Endothelial cell of umbilical vein (primary cell): ENCODE measurements around the gene KRT76. TPM values are rescaled to one million over a fixed set of nuclear protein-coding genes. Genes with fewer than 3 reads are reported as not detected.

ENCODE experiments used
- BruUV-seq: library from RNA; stranded (reverse); fragments of 400-500 nt; replicated peaks from 2 replicates; lab custom pipeline; 2021; lab: Mats Ljungman, UMichigan
- CTCF ChIA-PET: fragments of 300-600, 350-600 bp; sonication (Branson Sonifier 250); formaldehyde crosslinking; loops from one replicate; lab custom pipeline; 2021; ENCODE audit warnings: antibody characterized with exemption, inconsistent platforms; lab: Charles Lee
- POLR2A ChIA-PET: fragments of 300-600, 350-600 bp; sonication (Branson Sonifier 250); formaldehyde crosslinking; loops from one replicate; lab custom pipeline; 2021; ENCODE audit warnings: antibody characterized with exemption, inconsistent platforms; lab: Charles Lee
- DNase-seq: peaks from one replicate; pipeline ENCODE4 v3.0.0-alpha.2; 2011; ENCODE audit warnings: low read depth, low spot score
- FAIRE-seq: peaks from 2 replicates; lab custom pipeline; 2011; peaks lifted over from hg19 to GRCh38; lab: Jason Lieb, UNC
- H2AFZ ChIP-seq: 2 replicates; pipeline ENCODE4 v1.6.0; 2012; ENCODE audit warnings: low read depth, low read length, control low read depth, inconsistent platforms
- H3K27ac ChIP-seq: 2 replicates; pipeline ENCODE4 v1.5.1; 2011; ENCODE audit warnings: low read depth, mild to moderate bottlenecking, control low read depth, low read length, moderate library complexity; ENCODE audit not compliant: insufficient read depth
- H3K27me3 ChIP-seq, 2 experiments: 2 replicates each; pipeline versions ENCODE4 v1.6.0 to v1.6.1; 2011; ENCODE audit warnings: low read length in 2 of 2, mixed read lengths in 1 of 2; ENCODE audit not compliant: control insufficient read depth in 2 of 2, insufficient read depth in 2 of 2
- H3K36me3 ChIP-seq, 2 experiments: 2 replicates in 1 of 2; 3 replicates in 1 of 2; pipeline ENCODE4 v1.5.1; 2011; ENCODE audit warnings: low read length in 2 of 2, mild to moderate bottlenecking in 1 of 2, moderate library complexity in 1 of 2; ENCODE audit not compliant: control insufficient read depth in 2 of 2, insufficient read depth in 2 of 2; ENCODE audit errors: extremely low read depth in 1 of 2
- H3K4me1 ChIP-seq: 3 replicates; pipeline ENCODE4 v1.5.1; 2011; ENCODE audit warnings: mild to moderate bottlenecking, low read length; ENCODE audit not compliant: control insufficient read depth, insufficient read depth; ENCODE audit errors: extremely low read depth
- H3K4me2 ChIP-seq: 2 replicates; pipeline ENCODE4 v1.6.1; 2011; ENCODE audit warnings: low read length, control low read depth, mixed read lengths; ENCODE audit not compliant: insufficient read depth
- H3K4me3 ChIP-seq, 3 experiments: fragments of 200-600 bp in 1 of 3; sonication (generic), shearing (Covaris generic) in 1 of 3; replicated peaks in 1 of 3; 2 replicates each; pipeline ENCODE4 v1.5.1; 2011 to 2016; ENCODE audit warnings: control low read depth in 3 of 3, low read length in 3 of 3, mild to moderate bottlenecking in 2 of 3, inconsistent platforms in 1 of 3, low read depth in 1 of 3, moderate library complexity in 1 of 3; ENCODE audit not compliant: insufficient read depth in 1 of 3
- H3K79me2 ChIP-seq: 2 replicates; pipeline ENCODE4 v1.6.0; 2012; ENCODE audit warnings: low read length, inconsistent platforms; ENCODE audit not compliant: control insufficient read depth, insufficient read depth
- H3K9ac ChIP-seq: replicated peaks from 2 replicates; pipeline ENCODE3; 2011; ENCODE audit warnings: low read length, control low read depth; ENCODE audit not compliant: insufficient read depth; ENCODE audit errors: extremely low read depth
- H3K9me1 ChIP-seq: replicated peaks from 3 replicates; pipeline ENCODE4 v1.6.0; 2011; ENCODE audit warnings: mild to moderate bottlenecking, low read length; ENCODE audit not compliant: control insufficient read depth, insufficient read depth; ENCODE audit errors: extremely low read depth
- H3K9me3 ChIP-seq: replicated peaks from 2 replicates; pipeline ENCODE4 v1.5.1; 2012; ENCODE audit warnings: low read length, inconsistent platforms; ENCODE audit not compliant: control insufficient read depth, insufficient read depth
- H4K20me1 ChIP-seq: replicated peaks from 2 replicates; pipeline ENCODE3; 2011; ENCODE audit warnings: mild to moderate bottlenecking, low read length; ENCODE audit not compliant: control insufficient read depth, insufficient read depth; ENCODE audit errors: extremely low read depth
- CTCF ChIP-seq, 2 donors: IDR thresholded peaks; 1 replicate in 1 of 2; 2 replicates in 1 of 2; pipeline ENCODE4 v1.5.1; 2011; ENCODE audit warnings: low read length in 2 of 2, mild to moderate bottlenecking in 2 of 2, moderate library complexity in 2 of 2, control low read depth in 1 of 2, inconsistent platforms in 1 of 2, low read depth in 1 of 2; ENCODE audit not compliant: insufficient read depth in 1 of 2; ENCODE audit errors: extremely low read depth in 1 of 2
- EZH2 ChIP-seq: IDR thresholded peaks from 2 replicates; pipeline ENCODE4 v1.6.1; 2012; ENCODE audit warnings: borderline replicate concordance, low read depth, mild to moderate bottlenecking, moderate library complexity, low read length, inconsistent platforms; ENCODE audit not compliant: severe bottlenecking
- FOS ChIP-seq: IDR thresholded peaks from 2 replicates; pipeline ENCODE4 v1.6.1; 2011; ENCODE audit warnings: mild to moderate bottlenecking, low read length, moderate library complexity, borderline replicate concordance; ENCODE audit not compliant: insufficient read depth
- GATA2 ChIP-seq: IDR thresholded peaks from 2 replicates; pipeline ENCODE4 v1.7.0; 2011; ENCODE audit warnings: low read depth, mild to moderate bottlenecking, moderate library complexity, mixed read lengths, low read length; ENCODE audit not compliant: insufficient read length, insufficient read depth
- JUN ChIP-seq: IDR thresholded peaks from 2 replicates; pipeline ENCODE4 v1.6.1; 2011; ENCODE audit warnings: borderline replicate concordance, low read depth; ENCODE audit not compliant: insufficient read length, insufficient read depth
- MAX ChIP-seq: IDR thresholded peaks from 2 replicates; pipeline ENCODE4 v1.6.1; 2011; ENCODE audit not compliant: insufficient read depth, insufficient read length
- MYC ChIP-seq: IDR thresholded peaks from one replicate; pipeline ENCODE4 v1.6.1; 2011; ENCODE audit warnings: mild to moderate bottlenecking, low read depth, low read length
- POLR2A ChIP-seq: IDR thresholded peaks from 2 replicates; pipeline ENCODE4 v1.6.1; 2012; ENCODE audit warnings: low read depth, mild to moderate bottlenecking, control low read depth, low read length
- POLR2AphosphoS5 ChIP-seq: IDR thresholded peaks from 2 replicates; pipeline ENCODE4 v1.6.1; 2012; ENCODE audit warnings: low read depth, mild to moderate bottlenecking, control low read depth, low read length, moderate library complexity; ENCODE audit not compliant: insufficient read depth
- dilution Hi-C: fragments of 300-500 bp; cut with MboI; formaldehyde crosslinking; loops from one replicate; pipeline ENCODE4 v1.15.0; 2019; ENCODE audit warnings: low sequenced_read_pairs; ENCODE audit not compliant: extremely low pct_ligation_motif_present
- intact Hi-C: fragments of 100-400 bp; cut with micrococcal nuclease; formaldehyde crosslinking; loops from one replicate; pipeline ENCODE4 v1.10.0; 2022
- polyA plus RNA-seq, 4 experiments: library from polyadenylated mRNA; depleted of rRNA in 3 of 4; stranded (reverse) in 3 of 4; unstranded in 1 of 4; fragments of >200 nt; gene quantifications; 2 replicates each; pipeline versions ENCODE4 v1.2.1 to v1.2.3, GENCODE V29; 2011 to 2012; ENCODE audit warnings: missing spikeins in 1 of 4
- total RNA-seq: library from RNA; stranded (reverse); gene quantifications from 2 replicates; pipeline ENCODE4 v1.2.3, GENCODE V29; 2021

Gene KRT76
- total and polyA plus RNA-seq, 2 donors (not counting 3 experiments of a cell fraction or from before 2014, with no cell fraction given): not detected

- peaks cover 0 to 1% of the 10 kb centered on the region in 2 experiments for H3K27me3 ChIP-seq
- CTCF ChIA-PET: no interaction called here
Measured at GRCh38 chr12:52818887-52819420, 41.8 kb upstream of the KRT76 start.

More at GRCh38 chr12:52818887-52819420, 41.8 kb upstream of the KRT76 start:
- FAIRE-seq: no peak
- TF ChIP-seq JUN: no peak
- TF ChIP-seq MAX: no peak
- no peak for TF ChIP-seq GATA2
- no peak for TF ChIP-seq CTCF (IDR thresholded peaks at IDR 0.05; ENCODE audit: extremely low read depth in 1 of 2, insufficient read depth in 1 of 2, low read depth in 1 of 2, low read length in 2 of 2)
- TF ChIP-seq MYC: no peak
- no peak for TF ChIP-seq FOS
- TF ChIP-seq EZH2: no peak
- no peak for TF ChIP-seq POLR2A
- no peak for TF ChIP-seq POLR2AphosphoS5
- intact Hi-C loops: no loop called here
- H3K36me3 ChIP-seq: no peaks in the 10 kb centered on the region
- H3K4me2 ChIP-seq: no peak overlapping the region
- H3K9me1 ChIP-seq: no peaks in the 10 kb centered on the region
- POLR2A ChIA-PET: no interaction called here
- BruUV-seq: no TSS peak
- no peaks in the 10 kb centered on the region for H3K4me1 ChIP-seq
- DNase-seq: no peak
- no peaks in the 10 kb centered on the region for H3K79me2 ChIP-seq
- dilution Hi-C loops: no loop called here
- H3K27ac ChIP-seq: no peak overlapping the region
- H2AFZ ChIP-seq: no peak overlapping the region
- H3K4me3 ChIP-seq: no peak overlapping the region
- H3K9me3 ChIP-seq: no peaks in the 10 kb centered on the region
- no peaks in the 10 kb centered on the region for H4K20me1 ChIP-seq
- H3K9ac ChIP-seq: no peak overlapping the region
